Adrenal gland (tissue), 12 donors: ENCODE results near the gene LDB1. TPM values are rescaled to one million over a fixed set of nuclear protein-coding genes. Genes with fewer than 3 reads are reported as not detected.

Experiments
- DNase-seq, 7 donors: peaks; one replicate each; pipeline ENCODE4 v3.0.0-alpha.2; 2019 to 2020
- H3K27ac ChIP-seq, 5 donors: fragments of 200-600 bp; sonication (generic) in 4 of 5; 1 replicate in 3 of 5; 2 replicates in 2 of 5; pipeline versions ENCODE4 v1.5.1 to v1.8.0; 2016 to 2020; ENCODE audit warnings: mild to moderate bottlenecking in 1 of 5
- H3K27me3 ChIP-seq: fragments of 200-600 bp; 2 replicates; pipeline ENCODE4 v1.8.0; 2021
- H3K36me3 ChIP-seq, 2 donors: fragments of 200-600 bp; replicated peaks in 1 of 2; 1 replicate in 1 of 2; 2 replicates in 1 of 2; pipeline versions ENCODE4 v1.5.1 to v1.8.0; 2018 to 2022
- H3K4me1 ChIP-seq, 2 donors: fragments of 200-600 bp; replicated peaks in 1 of 2; 1 replicate in 1 of 2; 2 replicates in 1 of 2; pipeline versions ENCODE4 v1.5.1 to v1.8.0; 2018 to 2021
- H3K4me3 ChIP-seq, 4 donors: fragments of 200-600 bp; sonication (generic) in 3 of 4; one replicate each; pipeline ENCODE4 v1.5.1; 2016 to 2018
- H3K9me3 ChIP-seq, 3 donors: fragments of 200-600 bp; sonication (generic) in 1 of 3; replicated peaks in 1 of 3; 1 replicate in 2 of 3; 2 replicates in 1 of 3; pipeline versions ENCODE4 v1.5.1 to v1.8.0; 2016 to 2021
- POLR2A ChIP-seq, 2 donors: fragments of 450-650 bp; IDR thresholded peaks; one replicate each; pipeline ENCODE4 v1.6.1; 2017; ENCODE audit warnings: antibody characterized with exemption in 2 of 2, mild to moderate bottlenecking in 2 of 2, moderate library complexity in 1 of 2
- WGBS, 4 donors: extraction: QIAGEN DNeasy Blood & Tissue Kit in 2 of 4; methylation state at CpG; one replicate each; pipeline versions ENCODE4 v1.1.5 to v1.1.7; 2013 to 2017; 5-methylcytosine and 5-hydroxymethylcytosine counted together
- intact Hi-C, 2 donors: fragments of 100-400 bp; cut with DNase I; formaldehyde crosslinking; loops; one replicate each; pipeline versions ENCODE4 v1.14.1 to v1.15.0; 2022 to 2023
- polyA plus RNA-seq, 3 donors: library from polyadenylated mRNA; stranded (reverse); fragments of 200-250 nt in 2 of 3; fragments of 350-450 nt in 1 of 3; fragmentation: Illumina TruSeq in 1 of 3; extraction: RNeasy Lipid Tissue Mini Kit (QIAGEN cat#74804) in 1 of 3; gene quantifications; one replicate each; pipeline ENCODE4 v1.2.3, GENCODE V29; 2013 to 2014
- total RNA-seq, 9 donors: library from RNA; depleted of rRNA in 4 of 9; stranded (reverse); fragments of >200 nt in 4 of 9; fragments of 120-200 nt in 1 of 9; fragmentation: NEBNext Ultra II Directional in 1 of 9; extraction: Animal tissue kit (Norgen Biotek cat#: 25700) in 1 of 9; gene quantifications; one replicate each; pipeline versions ENCODE4 v1.1.0 to v1.2.4, GENCODE V29; 2013 to 2023
- TF ChIP-seq, protein P1 (sequence below), 6 experiments: fragments of 450-650 bp in 4 of 6; fragments of 200-600 bp in 2 of 6; sonication (generic) in 1 of 6; IDR thresholded peaks; 1 replicate in 5 of 6; 2 replicates in 1 of 6; pipeline versions ENCODE4 v1.5.1 to v1.8.0; 2016 to 2021; ENCODE audit warnings: antibody characterized with exemption in 6 of 6, mild to moderate bottlenecking in 2 of 6, moderate library complexity in 1 of 6
- donor health status: healthy with polysubstance abuse.
- donor health status: Bipolar disorder and iron deficiency.
- donor health status: DM: yes; HTN: yes; CAD: no.
- donor health status: DM: no; HTN: no; CAD: no.
- donor health status: DM: no; HTN: no; CAD: no.
- donor health status: DM: yes; HTN: yes; CAD: no.

LDB1 gene
- total and polyA plus RNA-seq, 12 donors: 24.1 to 76.9 (median 47.8) TPM

- no peaks in the 10 kb centered on the region for H3K9me3 ChIP-seq
- no peaks in the 10 kb centered on the region for H3K4me1 ChIP-seq
- H3K27me3 ChIP-seq: no peaks in the 10 kb centered on the region
- intact Hi-C loops: no loop called here
- no peak for DNase-seq
- H3K27ac ChIP-seq: no peak overlapping the region
- H3K4me3 ChIP-seq: no peak overlapping the region
- no peaks in the 10 kb centered on the region for H3K36me3 ChIP-seq
- 85 to 94% (median 94%) methylated on average over 7 of the region's 7 CpGs for WGBS, 4 donors
- TF ChIP-seq, protein P1, sequence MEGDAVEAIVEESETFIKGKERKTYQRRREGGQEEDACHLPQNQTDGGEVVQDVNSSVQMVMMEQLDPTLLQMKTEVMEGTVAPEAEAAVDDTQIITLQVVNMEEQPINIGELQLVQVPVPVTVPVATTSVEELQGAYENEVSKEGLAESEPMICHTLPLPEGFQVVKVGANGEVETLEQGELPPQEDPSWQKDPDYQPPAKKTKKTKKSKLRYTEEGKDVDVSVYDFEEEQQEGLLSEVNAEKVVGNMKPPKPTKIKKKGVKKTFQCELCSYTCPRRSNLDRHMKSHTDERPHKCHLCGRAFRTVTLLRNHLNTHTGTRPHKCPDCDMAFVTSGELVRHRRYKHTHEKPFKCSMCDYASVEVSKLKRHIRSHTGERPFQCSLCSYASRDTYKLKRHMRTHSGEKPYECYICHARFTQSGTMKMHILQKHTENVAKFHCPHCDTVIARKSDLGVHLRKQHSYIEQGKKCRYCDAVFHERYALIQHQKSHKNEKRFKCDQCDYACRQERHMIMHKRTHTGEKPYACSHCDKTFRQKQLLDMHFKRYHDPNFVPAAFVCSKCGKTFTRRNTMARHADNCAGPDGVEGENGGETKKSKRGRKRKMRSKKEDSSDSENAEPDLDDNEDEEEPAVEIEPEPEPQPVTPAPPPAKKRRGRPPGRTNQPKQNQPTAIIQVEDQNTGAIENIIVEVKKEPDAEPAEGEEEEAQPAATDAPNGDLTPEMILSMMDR (IDR thresholded peaks at IDR 0.05): no peak
- TF ChIP-seq POLR2A (IDR thresholded peaks at IDR 0.05): no peak
Measured at GRCh38 chr10:102096449-102096848, 23.7 kb downstream of the LDB1 start.

GRCh38 chr10:102090772-102091171 is 29.4 kb downstream of the LDB1 start:
- TF ChIP-seq, protein P1 (IDR thresholded peaks at IDR 0.05): no peak
- no peak for TF ChIP-seq POLR2A (IDR thresholded peaks at IDR 0.05)
- Histone ChIP-seq H3K9me3 (no peaks in the 10 kb centered on the region), H3K36me3 (no peaks in the 10 kb centered on the region), H3K4me3 (no peak overlapping the region), H3K4me1 (no peaks in the 10 kb centered on the region), H3K27ac (no peak overlapping the region), H3K27me3 (no peaks in the 10 kb centered on the region)
- 69 to 80% (median 77%) methylated on average over 2 of the region's 2 CpGs for WGBS, 4 donors
- intact Hi-C loops: no loop called here
- DNase-seq: no peak

DNA sequence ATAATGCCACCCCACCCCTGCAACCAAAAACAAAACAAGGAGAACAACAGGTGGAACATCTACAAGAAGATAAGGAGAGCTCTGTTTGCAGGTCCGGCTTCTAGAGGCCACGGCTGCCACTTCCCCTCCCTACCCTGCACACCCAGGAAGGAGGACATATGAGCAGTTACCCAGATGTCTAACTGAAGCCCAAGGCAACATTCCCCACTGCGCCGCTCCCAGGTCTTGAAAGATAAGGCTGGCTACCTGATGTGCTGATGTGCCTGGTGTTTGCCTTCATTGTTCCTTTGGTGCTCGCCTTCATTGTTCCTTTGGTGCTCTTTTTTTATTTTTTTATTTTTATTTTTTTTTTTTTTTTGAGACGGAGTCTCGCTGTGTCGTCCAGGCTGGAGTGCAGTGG is 34.0 kb downstream of the LDB1 start:
- H3K4me3 ChIP-seq: no peak overlapping the region
- H3K27me3 ChIP-seq: no peaks in the 10 kb centered on the region
- no peak for DNase-seq
- H3K36me3 ChIP-seq: no peaks in the 10 kb centered on the region
- H3K4me1 ChIP-seq: no peaks in the 10 kb centered on the region
- WGBS, 4 donors: 92 to 96% (median 95%) methylated on average over 8 of the region's 8 CpGs
- no peak overlapping the region for H3K27ac ChIP-seq
- no peaks in the 10 kb centered on the region for H3K9me3 ChIP-seq
- intact Hi-C loops: no loop called here
- TF ChIP-seq, protein P1 (IDR thresholded peaks at IDR 0.05): no peak
- no peak for TF ChIP-seq POLR2A (IDR thresholded peaks at IDR 0.05)

- Histone ChIP-seq H3K4me3 (no peak overlapping the region), H3K27ac (no peak overlapping the region), H3K36me3 (no peaks in the 10 kb centered on the region), H3K9me3 (no peaks in the 10 kb centered on the region), H3K27me3 (no peaks in the 10 kb centered on the region), H3K4me1 (no peaks in the 10 kb centered on the region)
- DNase-seq: no peak
- no peak for TF ChIP-seq POLR2A (IDR thresholded peaks at IDR 0.05)
- TF ChIP-seq, protein P1 (IDR thresholded peaks at IDR 0.05): no peak
- WGBS, 4 donors: 77 to 93% (median 88%) methylated on average over 3 of the region's 3 CpGs
- intact Hi-C loops: no loop called here
Measured at GRCh38 chr10:102085336-102085735, 34.8 kb downstream of the LDB1 start.
